Measurements from ENCODE around the gene CMIP.
A peak's percentile ranks its signal among the peaks of the same experiment; 100 is the strongest.

Gene CMIP

GRCh38 chr16:81744911-81745310, 300.3 kb downstream of the CMIP start:
- intact Hi-C loops (cut with DNase I), result no loop called here
- peak in 1 of 10 donors; percentile 40 for DNase-seq

- DNase-seq, result peak; percentile 66 to 95 (median 76)
- intact Hi-C loops (cut with DNase I), result no loop called here
Measured at GRCh38 chr16:81745704-81746558, 301.3 kb downstream of the CMIP start.

GRCh38 chr16:81746566-81746965, 302.0 kb downstream of the CMIP start:
- no peak for DNase-seq
- intact Hi-C loops (cut with DNase I), result no loop called here

GRCh38 chr16:81748476-81749198, 304.0 kb downstream of the CMIP start:
- peak in 2 of 10 donors; percentile 27 to 55 for DNase-seq
- intact Hi-C loops (cut with DNase I), result no loop called here

GRCh38 chr16:81752225-81752875, 307.7 kb downstream of the CMIP start:
- peak in 2 of 10 donors; percentile 70 to 85 for DNase-seq
- intact Hi-C loops (cut with DNase I), result no loop called here

GRCh38 chr16:81752876-81753227, 308.2 kb downstream of the CMIP start:
- DNase-seq, result peak in 1 of 10 donors; percentile 1
- intact Hi-C loops (cut with DNase I), result no loop called here

GRCh38 chr16:81754858-81755257, 310.2 kb downstream of the CMIP start:
- peak in 2 of 10 donors; percentile 3 to 19 for DNase-seq
- intact Hi-C loops (cut with DNase I), result no loop called here

GRCh38 chr16:81755915-81756614, 311.5 kb downstream of the CMIP start:
- intact Hi-C loops (cut with DNase I), result no loop called here
- DNase-seq, result peak in 2 of 10 donors; percentile 74 to 81

GRCh38 chr16:81756615-81757356, 312.2 kb downstream of the CMIP start:
- DNase-seq, result peak in 2 of 10 donors; percentile 8 to 26
- intact Hi-C loops (cut with DNase I), result no loop called here

- intact Hi-C loops (cut with DNase I), result no loop called here
- DNase-seq, result no peak
Measured at GRCh38 chr16:81758376-81758775, 313.8 kb downstream of the CMIP start.

Data from posterior cingulate gyrus (tissue), 11 donors.